IMR-90 (cell line): Measurements from ENCODE around the gene GRB2.

Experiments
- CEBPB ChIP-seq: IDR thresholded peaks from 2 replicates; pipeline ENCODE4 v1.6.1; 2012; ENCODE audit warnings: low read depth, low read length, improper control_type of control experiment
- CTCF ChIP-seq: conservative IDR thresholded peaks from 2 replicates; pipeline ENCODE4 v1.5.1; 2012; ENCODE audit warnings: mild to moderate bottlenecking, low read depth, low read length, improper control_type of control experiment
- MAFK ChIP-seq: IDR thresholded peaks from 2 replicates; pipeline ENCODE4 v1.6.1; 2012; ENCODE audit warnings: low read depth, low read length, improper control_type of control experiment
- MAZ ChIP-seq: IDR thresholded peaks from 2 replicates; pipeline ENCODE4 v1.6.1; 2012; ENCODE audit warnings: low read depth, mild to moderate bottlenecking, low read length, improper control_type of control experiment, moderate library complexity, borderline replicate concordance
- POLR2A ChIP-seq: IDR thresholded peaks from 2 replicates; pipeline ENCODE4 v1.6.1; 2012; ENCODE audit warnings: mild to moderate bottlenecking, low read depth, low read length
- RAD21 ChIP-seq: IDR thresholded peaks from 2 replicates; pipeline ENCODE4 v1.6.1; 2012; ENCODE audit warnings: low read length, improper control_type of control experiment
- SMC3 ChIP-seq: fragments of 150-350 bp; IDR thresholded peaks from 2 replicates; pipeline ENCODE4 v1.6.1; 2016; ENCODE audit warnings: low read depth, mild to moderate bottlenecking, antibody characterized with exemption, low read length, moderate library complexity

GRCh38 chr17:75341784-75342486, 63.5 kb downstream of the GRB2 start:
- TF ChIP-seq CTCF (no peak), MAZ (no peak), POLR2A (no peak), SMC3 (no peak), RAD21 (no peak), CEBPB (no peak), MAFK (no peak)
